ENCODE results near the gene VAV1.
"Not testable (repeated sequence)": the region's sequence is repeated elsewhere in the genome, so short reads cannot be mapped to it uniquely, and the experiment has no call there.

Gene VAV1

GRCh38 chr19:6790194-6791128 lies 18.0 kb downstream of the VAV1 start:
- DNase-seq, result no peak

GRCh38 chr19:6791237-6791636 lies 18.7 kb downstream of the VAV1 start:
- DNase-seq, result no peak

GRCh38 chr19:6793411-6793810 lies 20.9 kb downstream of the VAV1 start:
- DNase-seq, result no peak

- DNase-seq, result no peak
Measured at GRCh38 chr19:6793973-6794372, 21.5 kb downstream of the VAV1 start.

GRCh38 chr19:6794686-6795431 lies 22.4 kb downstream of the VAV1 start:
- no peak for DNase-seq

GRCh38 chr19:6796278-6796677 lies 23.8 kb downstream of the VAV1 start:
- DNase-seq, result no peak

- no peak for DNase-seq
Measured at GRCh38 chr19:6797646-6798045, 25.1 kb downstream of the VAV1 start.

GRCh38 chr19:6800160-6800790 lies 27.8 kb downstream of the VAV1 start:
- DNase-seq, result not testable (repeated sequence)

GRCh38 chr19:6800991-6801484 lies 28.5 kb downstream of the VAV1 start:
- no peak for DNase-seq

GRCh38 chr19:6801485-6802086 lies 29.1 kb downstream of the VAV1 start:
- DNase-seq, result peak; percentile 94 to 97

- peak; percentile 98 for DNase-seq
Measured at GRCh38 chr19:6802336-6803035, 30.0 kb downstream of the VAV1 start.

GRCh38 chr19:6803036-6803404 lies 30.5 kb downstream of the VAV1 start:
- DNase-seq, result no peak

GRCh38 chr19:6806488-6806887 lies 34.0 kb downstream of the VAV1 start:
- peak; percentile 5 to 9 for DNase-seq

- no peak for DNase-seq
Measured at GRCh38 chr19:6807291-6807690, 34.8 kb downstream of the VAV1 start.

- no peak for DNase-seq
Measured at GRCh38 chr19:6808494-6808893, 36.0 kb downstream of the VAV1 start.

GRCh38 chr19:6809262-6809661 lies 36.8 kb downstream of the VAV1 start:
- DNase-seq, result no peak

- DNase-seq, result no peak
Measured at GRCh38 chr19:6811378-6811777, 38.9 kb downstream of the VAV1 start.

GRCh38 chr19:6811906-6812305 lies 39.4 kb downstream of the VAV1 start:
- DNase-seq, result peak; percentile 62 to 81

- DNase-seq, result no peak
Measured at GRCh38 chr19:6812612-6813011, 40.1 kb downstream of the VAV1 start.

GRCh38 chr19:6813659-6814058 lies 41.2 kb downstream of the VAV1 start:
- DNase-seq, result no peak

GRCh38 chr19:6817179-6817578 lies 44.7 kb downstream of the VAV1 start:
- DNase-seq, result no peak

GRCh38 chr19:6818246-6818645 lies 45.7 kb downstream of the VAV1 start:
- DNase-seq, result no peak

Data from Kasumi-1 (cell line).